ENCODE results near the gene CHSY3. TPM values are rescaled to one million over a fixed set of nuclear protein-coding genes. Genes with fewer than 3 reads are reported as not detected.

The CHSY3 gene
- total RNA-seq, 3 donors from 2014 or later, result 0.52 to 0.96 (median 0.73) TPM

GRCh38 chr5:129921204-129921603 is 16.9 kb downstream of the CHSY3 start:
- no peak overlapping the region for H3K4me3 ChIP-seq
- ATAC-seq (no peak), DNase-seq (no peak)
- H3K36me3 ChIP-seq (ENCODE audit: low read depth), result no peaks in the 10 kb centered on the region
- H3K9me3 ChIP-seq, result no peaks in the 10 kb centered on the region
- intact Hi-C loops (cut with DNase I, micrococcal nuclease), result no loop called here
- H3K4me1 ChIP-seq (ENCODE audit: low read depth), result no peaks in the 10 kb centered on the region
- TF ChIP-seq CTCF (IDR thresholded peaks at IDR 0.05), result no peak

DNA sequence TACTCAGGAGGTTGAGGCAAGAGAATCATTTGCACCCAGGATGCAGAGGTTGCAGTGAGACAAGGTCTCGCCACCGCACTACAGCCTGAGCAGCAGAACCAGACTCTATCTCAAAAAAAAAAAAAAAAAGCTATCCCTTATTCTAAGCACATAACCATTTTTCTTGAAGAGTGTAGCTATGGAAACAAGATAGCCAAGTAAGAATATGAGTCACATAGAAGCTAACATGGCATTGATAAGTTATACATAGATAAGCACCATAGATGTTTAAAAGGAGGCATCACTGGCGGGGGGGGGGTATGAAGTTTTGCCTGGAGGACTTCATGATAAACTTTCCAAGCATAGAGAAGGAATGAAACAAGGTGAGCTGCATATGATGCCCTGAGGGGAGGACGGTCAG is 26.0 kb downstream of the CHSY3 start:
- intact Hi-C loops (cut with DNase I, micrococcal nuclease), result no loop called here
- no peaks in the 10 kb centered on the region for H3K36me3 ChIP-seq (ENCODE audit: low read depth)
- DNase-seq (no peak), ATAC-seq (no peak)
- no peak overlapping the region for H3K4me3 ChIP-seq
- H3K9me3 ChIP-seq, result no peaks in the 10 kb centered on the region
- TF ChIP-seq CTCF (IDR thresholded peaks at IDR 0.05), result no peak
- no peaks in the 10 kb centered on the region for H3K4me1 ChIP-seq (ENCODE audit: low read depth)

DNA sequence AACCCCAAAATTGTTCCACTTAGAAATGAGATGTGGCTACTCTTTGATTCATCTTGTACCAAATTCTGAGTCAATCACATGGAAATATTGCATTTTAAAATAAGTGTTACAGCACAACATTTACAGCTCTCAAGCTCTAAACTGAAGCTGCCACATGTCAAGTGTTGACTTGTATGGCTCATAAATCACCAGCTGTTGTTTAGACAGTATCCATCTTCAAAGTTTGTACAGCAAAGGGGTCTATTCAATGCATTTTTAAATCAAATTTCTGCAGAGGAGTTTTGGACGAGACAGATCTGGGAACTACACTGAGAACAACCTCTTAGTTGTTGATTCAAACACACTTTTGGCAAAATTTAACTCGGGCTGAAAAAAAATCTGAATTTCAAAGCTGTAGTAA is 31.4 kb downstream of the CHSY3 start:
- no peak for TF ChIP-seq CTCF (IDR thresholded peaks at IDR 0.05)

GRCh38 chr5:129938077-129938476 is 33.8 kb downstream of the CHSY3 start:
- H3K9me3 ChIP-seq, result peaks cover 10% of the 10 kb centered on the region
- intact Hi-C loops (cut with DNase I, micrococcal nuclease), result no loop called here
- no peaks in the 10 kb centered on the region for H3K36me3 ChIP-seq (ENCODE audit: low read depth)
- H3K4me1 ChIP-seq (ENCODE audit: low read depth), result no peaks in the 10 kb centered on the region
- no peak for ATAC-seq
- DNase-seq, result no peak
- no peak for TF ChIP-seq CTCF (IDR thresholded peaks at IDR 0.05)
- H3K4me3 ChIP-seq, result no peak overlapping the region

More for the DNA sequence above, 31.4 kb downstream of the CHSY3 start:
- intact Hi-C loops (cut with DNase I, micrococcal nuclease), result no loop called here
- ATAC-seq, result no peak
- Histone ChIP-seq H3K36me3 (ENCODE audit: low read depth) (no peaks in the 10 kb centered on the region), H3K4me3 (no peak overlapping the region), H3K4me1 (ENCODE audit: low read depth) (no peaks in the 10 kb centered on the region), H3K9me3 (peaks cover 10% of the 10 kb centered on the region)
- no peak for DNase-seq

DNA sequence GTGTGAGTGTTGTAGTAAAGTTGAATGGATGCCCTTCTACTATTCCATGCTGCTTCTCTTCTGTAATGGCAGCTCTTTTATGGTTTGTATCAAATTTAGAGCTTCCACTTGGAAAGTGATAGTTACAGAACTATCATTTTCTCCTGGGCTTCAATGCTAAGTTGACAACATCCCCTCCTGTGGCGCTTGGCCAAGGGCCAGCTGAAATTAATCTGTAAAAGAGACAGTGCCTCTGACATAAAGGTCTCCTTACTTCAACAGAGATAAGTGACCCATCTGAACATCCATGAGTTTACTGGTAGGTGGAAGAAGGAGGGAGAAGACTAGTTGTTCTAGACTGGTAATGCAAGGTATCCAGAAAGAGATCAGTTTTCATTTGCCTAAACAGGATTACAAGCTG is 39.7 kb downstream of the CHSY3 start:
- Histone ChIP-seq H3K4me3 (no peak overlapping the region), H3K4me1 (ENCODE audit: low read depth) (no peaks in the 10 kb centered on the region), H3K36me3 (ENCODE audit: low read depth) (no peaks in the 10 kb centered on the region), H3K9me3 (no peaks in the 10 kb centered on the region)
- DNase-seq (no peak), ATAC-seq (no peak)
- TF ChIP-seq CTCF (IDR thresholded peaks at IDR 0.05), result no peak
- intact Hi-C loops (cut with DNase I, micrococcal nuclease), result no loop called here

DNA sequence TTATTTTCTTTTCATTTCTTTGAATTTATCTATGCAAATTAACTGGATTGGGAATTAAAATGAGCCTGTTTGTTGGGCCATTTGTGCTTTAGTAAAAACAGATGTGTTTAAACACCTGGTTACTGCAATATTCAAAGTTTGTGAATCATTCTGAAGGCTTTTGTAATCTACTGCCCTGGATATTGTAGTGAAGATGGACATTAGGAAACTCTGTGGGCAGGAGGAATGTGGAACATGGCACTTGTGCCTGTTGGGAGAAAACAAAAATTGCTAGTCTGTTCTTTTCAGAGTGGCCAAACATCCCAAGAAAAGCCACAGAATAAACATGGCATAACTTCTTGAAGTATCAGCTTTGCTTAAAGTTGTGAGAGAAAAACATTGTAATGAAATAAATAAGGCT is 40.8 kb downstream of the CHSY3 start:
- DNase-seq (no peak), ATAC-seq (no peak)
- Histone ChIP-seq H3K36me3 (ENCODE audit: low read depth) (no peaks in the 10 kb centered on the region), H3K9me3 (no peaks in the 10 kb centered on the region), H3K4me1 (ENCODE audit: low read depth) (no peaks in the 10 kb centered on the region), H3K4me3 (no peak overlapping the region)
- intact Hi-C loops (cut with DNase I, micrococcal nuclease), result no loop called here
- TF ChIP-seq CTCF (IDR thresholded peaks at IDR 0.05), result no peak
